CD14-positive monocyte (primary cell): ENCODE results near the gene VTN. TPM values are rescaled to one million over a fixed set of nuclear protein-coding genes. Genes with fewer than 3 reads are reported as not detected.
A peak's percentile ranks its signal among the peaks of the same experiment; 100 is the strongest.

Experiments used
- DNase-seq, 3 donors: peaks; one replicate each; pipeline ENCODE4 v3.0.0-alpha.2; 2011 to 2022
- H2AFZ ChIP-seq: 2 replicates; pipeline ENCODE4 v1.6.0; 2012; ENCODE audit warnings: mild to moderate bottlenecking, low read depth, low read length, inconsistent platforms; ENCODE audit not compliant: insufficient read depth, poor library complexity, severe bottlenecking
- H3K27ac ChIP-seq, 2 donors: 1 replicate in 1 of 2; 2 replicates in 1 of 2; pipeline ENCODE4 v1.5.1; 2012 to 2013; ENCODE audit warnings: low read length in 2 of 2, control low read depth in 1 of 2, inconsistent platforms in 1 of 2, low read depth in 1 of 2, mild to moderate bottlenecking in 1 of 2
- H3K27me3 ChIP-seq, 2 donors: one replicate each; pipeline versions ENCODE4 v1.6.0 to v1.6.1; 2011 to 2013; ENCODE audit warnings: low read length in 2 of 2; ENCODE audit not compliant: control insufficient read depth in 2 of 2, insufficient read depth in 2 of 2
- H3K36me3 ChIP-seq, 2 donors: replicated peaks in 1 of 2; 1 replicate in 1 of 2; 2 replicates in 1 of 2; pipeline versions ENCODE4 v1.5.1 to v1.6.1; 2012 to 2013; ENCODE audit warnings: low read length in 2 of 2, control low read depth in 1 of 2, inconsistent platforms in 1 of 2, mild to moderate bottlenecking in 1 of 2; ENCODE audit not compliant: insufficient read depth in 2 of 2, control insufficient read depth in 1 of 2
- H3K4me1 ChIP-seq, 2 donors: 1 replicate in 1 of 2; 2 replicates in 1 of 2; pipeline versions ENCODE4 v1.5.1 to v1.6.1; 2012 to 2013; ENCODE audit warnings: low read length in 2 of 2, control low read depth in 1 of 2, inconsistent platforms in 1 of 2, mild to moderate bottlenecking in 1 of 2, moderate library complexity in 1 of 2; ENCODE audit not compliant: insufficient read depth in 2 of 2, control insufficient read depth in 1 of 2
- H3K4me2 ChIP-seq: replicated peaks from 2 replicates; pipeline ENCODE3; 2012; ENCODE audit warnings: low read length, moderate library complexity, mild to moderate bottlenecking; ENCODE audit not compliant: poor library complexity, severe bottlenecking; ENCODE audit errors: extremely low read depth
- H3K4me3 ChIP-seq, 3 experiments: fragments of 200-600 bp in 1 of 3; sonication (generic) in 1 of 3; replicated peaks in 1 of 3; 1 replicate in 2 of 3; 2 replicates in 1 of 3; pipeline ENCODE4 v1.5.1; 2011 to 2013; ENCODE audit warnings: low read length in 3 of 3, mild to moderate bottlenecking in 3 of 3, control low read depth in 2 of 3, low read depth in 2 of 3, inconsistent platforms in 1 of 3, moderate library complexity in 1 of 3
- H3K79me2 ChIP-seq: 2 replicates; pipeline ENCODE4 v1.6.0; 2012; ENCODE audit warnings: mild to moderate bottlenecking, control low read depth, inconsistent platforms, low read length, moderate library complexity; ENCODE audit not compliant: insufficient read depth
- H3K9ac ChIP-seq: 2 replicates; pipeline ENCODE4 v1.6.0; 2017; ENCODE audit warnings: low read length, mild to moderate bottlenecking; ENCODE audit not compliant: insufficient read depth, poor library complexity, severe bottlenecking
- H3K9me3 ChIP-seq, 2 donors: replicated peaks in 1 of 2; 1 replicate in 1 of 2; 2 replicates in 1 of 2; pipeline versions ENCODE4 v1.5.1 to v1.6.1; 2012 to 2013; ENCODE audit warnings: low read length in 2 of 2, control low read depth in 1 of 2; ENCODE audit not compliant: control insufficient read depth in 1 of 2, insufficient read depth in 1 of 2
- H4K20me1 ChIP-seq: 2 replicates; pipeline ENCODE4 v1.6.0; 2012; ENCODE audit warnings: mild to moderate bottlenecking, low read length, control low read depth, moderate library complexity; ENCODE audit not compliant: insufficient read depth
- H3K27ac Mint-ChIP-seq, 7 donors: one replicate each; pipeline ENCODE4 v1.8.0; 2020; ENCODE audit warnings: mild to moderate bottlenecking in 7 of 7, mixed read lengths in 7 of 7, moderate library complexity in 6 of 7, inconsistent platforms in 2 of 7
- H3K27me3 Mint-ChIP-seq, 3 donors: one replicate each; pipeline ENCODE4 v1.8.0; 2021 to 2022; ENCODE audit warnings: low read depth in 3 of 3, mild to moderate bottlenecking in 3 of 3, mixed read lengths in 3 of 3, moderate library complexity in 3 of 3, inconsistent platforms in 1 of 3
- H3K36me3 Mint-ChIP-seq, 2 donors: one replicate each; pipeline ENCODE4 v1.8.0; 2020; ENCODE audit warnings: mixed read lengths in 2 of 2, inconsistent platforms in 1 of 2, mild to moderate bottlenecking in 1 of 2
- H3K4me1 Mint-ChIP-seq: one replicate; pipeline ENCODE4 v1.8.0; 2020; ENCODE audit warnings: mild to moderate bottlenecking, mixed read lengths
- H3K4me3 Mint-ChIP-seq, 2 donors: one replicate each; pipeline ENCODE4 v1.8.0; 2020; ENCODE audit warnings: mild to moderate bottlenecking in 2 of 2, mixed read lengths in 2 of 2, moderate library complexity in 1 of 2
- H3K9me3 Mint-ChIP-seq, 7 donors: one replicate each; pipeline ENCODE4 v1.8.0; 2020 to 2022; ENCODE audit warnings: mixed read lengths in 7 of 7, mild to moderate bottlenecking in 6 of 7, moderate library complexity in 6 of 7, inconsistent platforms in 2 of 7
- CTCF ChIP-seq: fragments of 200-600 bp; IDR thresholded peaks from one replicate; pipeline ENCODE4 v1.8.0; 2022; ENCODE audit warnings: antibody characterized with exemption, mild to moderate bottlenecking
- WGBS: methylation state at CpG from one replicate; pipeline ENCODE4 v1.1.5; 2013; ENCODE audit warnings: missing lambda C conversion rate; ENCODE audit not compliant: insufficient coverage; 5-methylcytosine and 5-hydroxymethylcytosine counted together
- intact Hi-C, 2 donors: fragments of 100-400 bp; cut with micrococcal nuclease; formaldehyde crosslinking; loops; one replicate each; pipeline versions ENCODE4 v1.15.0 to v1.15.1; 2023
- polyA plus RNA-seq, 3 donors: library from polyadenylated mRNA; depleted of rRNA in 1 of 3; unstranded in 2 of 3; stranded (reverse) in 1 of 3; fragments of 300-500 nt in 2 of 3; fragments of >200 nt in 1 of 3; fragmentation: Illumina TruSeq in 2 of 3; gene quantifications; 1 replicate in 2 of 3; 2 replicates in 1 of 3; pipeline ENCODE4 v1.2.3, GENCODE V29; 2012 to 2021

VTN gene
- polyA plus RNA-seq, 3 donors, result not detected

- intact Hi-C loops, result no loop called here
- H3K36me3 ChIP-seq, result peaks cover 29 to 31% of the 10 kb centered on the region in 2 donors
- peaks cover under 1 to 3% of the 10 kb centered on the region in 2 donors for H3K9me3 ChIP-seq
- H3K4me3 ChIP-seq, result no peak overlapping the region
- Mint-ChIP-seq H3K4me1 (peaks cover 26% of the 10 kb centered on the region), H3K27ac (no peak overlapping the region), H3K9me3 (no peaks in the 10 kb centered on the region), H3K4me3 (peak overlapping the region in 1 of 2 donors; percentile 12), H3K27me3 (peaks cover 8 to 20% (median 10%) of the 10 kb centered on the region in 3 donors), H3K36me3 (peaks cover 25 to 48% of the 10 kb centered on the region in 2 donors)
- H3K79me2 ChIP-seq, result no peaks in the 10 kb centered on the region
- no peak for DNase-seq
- H4K20me1 ChIP-seq, result peaks cover 4% of the 10 kb centered on the region
- no peak overlapping the region for H3K9ac ChIP-seq
- WGBS, result 94% methylated on average over 19 of the region's 21 CpGs
- peaks cover 23 to 32% of the 10 kb centered on the region in 2 donors for H3K4me1 ChIP-seq
- no peak overlapping the region for H2AFZ ChIP-seq
- no peak overlapping the region for H3K4me2 ChIP-seq
- peaks cover 4 to 10% of the 10 kb centered on the region in 2 donors for H3K27me3 ChIP-seq
- no peak for TF ChIP-seq CTCF
- H3K27ac ChIP-seq, result no peak overlapping the region
These were observed 2.3 kb downstream of the VTN start for GRCh38 chr17:28367641-28368305.

- 100% methylated on average over 1 of the region's 1 CpG for WGBS
- H4K20me1 ChIP-seq, result peaks cover 9% of the 10 kb centered on the region
- peaks cover 17% of the 10 kb centered on the region for H3K4me1 Mint-ChIP-seq
- peaks cover 0 to under 1% of the 10 kb centered on the region in 2 donors for H3K27me3 ChIP-seq
- H3K9me3 ChIP-seq, result no peaks in the 10 kb centered on the region
- intact Hi-C loops, result no loop called here
- peaks cover 40 to 41% of the 10 kb centered on the region in 2 donors for H3K36me3 ChIP-seq
- no peak overlapping the region for H3K27ac ChIP-seq
- no peak for DNase-seq
- no peak overlapping the region for H3K9ac ChIP-seq
- no peak overlapping the region for H3K4me3 Mint-ChIP-seq
- peaks cover 34 to 60% of the 10 kb centered on the region in 2 donors for H3K36me3 Mint-ChIP-seq
- no peaks in the 10 kb centered on the region for H3K9me3 Mint-ChIP-seq
- TF ChIP-seq CTCF, result no peak
- no peaks in the 10 kb centered on the region for H3K79me2 ChIP-seq
- H2AFZ ChIP-seq, result no peak overlapping the region
- no peak overlapping the region for H3K4me3 ChIP-seq
- peak overlapping the region in 2 of 7 donors; percentile 11 to 54 for H3K27ac Mint-ChIP-seq
- H3K27me3 Mint-ChIP-seq, result peaks cover 2 to 9% (median 3%) of the 10 kb centered on the region in 3 donors
- peaks cover 14 to 20% of the 10 kb centered on the region in 2 donors for H3K4me1 ChIP-seq
- no peak overlapping the region for H3K4me2 ChIP-seq
These were observed 3.5 kb downstream of the VTN start for GRCh38 chr17:28366605-28367004.
